GM10266 (cell line): ENCODE data around the gene ARID4B.

Experiments
- DNase-seq: peaks from one replicate; pipeline ENCODE4 v3.0.0; 2012; ENCODE audit errors: extremely low spot score
- CTCF ChIP-seq: IDR thresholded peaks from 2 replicates; pipeline ENCODE4 v1.5.1; 2012; ENCODE audit warnings: mild to moderate bottlenecking, low read depth; ENCODE audit not compliant: control insufficient read depth, insufficient read depth; ENCODE audit errors: missing control alignments

The ARID4B gene

GRCh38 chr1:235268379-235269125 is 59.4 kb downstream of the ARID4B start:
- DNase-seq, result no peak
- TF ChIP-seq CTCF, result no peak

- no peak for TF ChIP-seq CTCF
- DNase-seq, result no peak
Observed at GRCh38 chr1:235266967-235267366, 61.0 kb downstream of the ARID4B start.

- TF ChIP-seq CTCF, result no peak
- DNase-seq, result no peak
Observed at GRCh38 chr1:235266325-235266724, 61.7 kb downstream of the ARID4B start.

- TF ChIP-seq CTCF, result no peak
- DNase-seq, result no peak
Observed at GRCh38 chr1:235265900-235266299, 62.1 kb downstream of the ARID4B start.

- DNase-seq, result no peak
- TF ChIP-seq CTCF, result no peak
Observed at GRCh38 chr1:235264327-235264726, 63.7 kb downstream of the ARID4B start.

- TF ChIP-seq CTCF, result no peak
- no peak for DNase-seq
Observed at GRCh38 chr1:235262539-235262938, 65.4 kb downstream of the ARID4B start.

- DNase-seq, result no peak
- TF ChIP-seq CTCF, result no peak
Observed at GRCh38 chr1:235261243-235261642, 66.7 kb downstream of the ARID4B start.
